HG03066 (cell line): ENCODE data around the gene PRRC2A.
"Not testable (repeated sequence)": the region's sequence is repeated elsewhere in the genome, so short reads cannot be mapped to it uniquely, and the experiment has no call there.

Source experiments
- ATAC-seq: cut with Tn5 transposase; IDR thresholded peaks from one replicate; pipeline ENCODE4 v1.9.1; 2021; ENCODE audit warnings: low read depth; ENCODE audit not compliant: unreplicated experiment

PRRC2A gene

GRCh38 chr6:31585491-31585890 lies 35.0 kb upstream of the PRRC2A start:
- no peak for ATAC-seq

GRCh38 chr6:31586008-31586407 lies 34.5 kb upstream of the PRRC2A start, which contains the start of gene LST1:
TSS of gene LST1 (plus strand) at chr6:31586277. CDS start at chr6:31587300, 1,023 bp downstream.
- no peak for ATAC-seq

- ATAC-seq, result no peak
Measured at GRCh38 chr6:31586599-31587281, 33.8 kb upstream of the PRRC2A start.

GRCh38 chr6:31587791-31588777 lies 32.4 kb upstream of the PRRC2A start:
- no peak for ATAC-seq

GRCh38 chr6:31588871-31589650 lies 31.5 kb upstream of the PRRC2A start:
- ATAC-seq, result no peak

- not testable (repeated sequence) for ATAC-seq
Measured at GRCh38 chr6:31590691-31591090, 29.8 kb upstream of the PRRC2A start.

- no peak for ATAC-seq
Measured at GRCh38 chr6:31592396-31592771, 28.1 kb upstream of the PRRC2A start.

- no peak for ATAC-seq
Measured at GRCh38 chr6:31597006-31597405, 23.5 kb upstream of the PRRC2A start.

GRCh38 chr6:31607317-31607716 lies 13.2 kb upstream of the PRRC2A start:
- ATAC-seq, result no peak

- ATAC-seq, result no peak
Measured at GRCh38 chr6:31609519-31610406, 10.8 kb upstream of the PRRC2A start.

GRCh38 chr6:31610968-31611367 lies 9.5 kb upstream of the PRRC2A start:
- no peak for ATAC-seq

- no peak for ATAC-seq
Measured at GRCh38 chr6:31614075-31614619, 6.4 kb upstream of the PRRC2A start.

- ATAC-seq, result no peak
Measured at GRCh38 chr6:31614684-31615578, 5.6 kb upstream of the PRRC2A start, which contains the start of gene AIF1. TSS of gene AIF1 (plus strand) at chr6:31615234. CDS start at chr6:31615330, 96 bp downstream.

- no peak for ATAC-seq
Measured at GRCh38 chr6:31615748-31616147, 4.8 kb upstream of the PRRC2A start.

GRCh38 chr6:31617010-31617409 lies 3.5 kb upstream of the PRRC2A start:
- no peak for ATAC-seq

- ATAC-seq, result peak; percentile 83
Measured at GRCh38 chr6:31619805-31620585, 520 bp upstream of the PRRC2A start.

GRCh38 chr6:31621320-31621939 lies 915 bp downstream of the PRRC2A start:
- no peak for ATAC-seq
